Measurements from ENCODE around the gene GATA5.

DNA sequence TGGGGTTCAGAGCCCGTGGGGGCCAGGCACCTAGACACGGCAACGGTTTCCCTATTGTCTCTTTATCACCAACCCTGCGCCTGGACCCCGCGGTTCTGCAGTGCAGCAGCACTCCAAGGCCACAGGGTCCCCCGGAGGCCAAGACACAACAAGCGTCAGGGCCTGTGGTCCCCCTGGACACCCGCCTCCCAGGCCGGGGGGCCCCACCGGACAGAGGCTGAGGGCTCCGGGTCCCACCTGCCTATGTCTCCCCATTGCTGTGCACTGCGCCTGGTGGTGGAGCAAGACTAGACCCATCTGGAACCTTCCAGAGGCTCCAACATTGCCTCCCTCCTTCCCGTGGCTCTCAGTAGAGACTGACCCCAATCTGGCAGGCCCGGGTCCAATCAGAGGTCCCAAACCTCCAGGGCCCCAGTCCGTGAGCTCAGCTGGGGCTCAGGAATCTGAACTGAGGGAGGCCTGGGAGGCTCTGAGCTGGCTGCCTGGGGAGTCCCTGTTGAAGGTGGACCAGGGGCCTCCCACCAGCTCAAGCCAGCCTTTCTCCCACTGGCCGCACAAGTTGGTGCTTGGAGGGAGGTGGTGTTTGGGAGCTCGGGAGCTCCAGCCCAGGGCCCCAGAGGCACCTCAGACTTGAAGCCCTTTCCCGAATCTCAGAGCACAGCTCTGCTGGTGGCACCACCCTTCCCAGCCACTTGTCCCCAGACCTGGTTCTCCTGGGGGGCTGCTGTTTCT, 8.8 kb downstream of the GATA5 start:
- no peak for TF ChIP-seq CTCF (IDR thresholded peaks at IDR 0.05 in 2 of 3, conservative IDR thresholded peaks at IDR 0.05 in 1 of 3; ENCODE audit: control insufficient read depth in 2 of 3, extremely low read depth in 1 of 3, insufficient read depth in 1 of 3, low read depth in 3 of 3, low read length in 3 of 3)
- TF ChIP-seq LARP7 (IDR thresholded peaks at IDR 0.05) = no peak
- TF ChIP-seq, protein P1, sequence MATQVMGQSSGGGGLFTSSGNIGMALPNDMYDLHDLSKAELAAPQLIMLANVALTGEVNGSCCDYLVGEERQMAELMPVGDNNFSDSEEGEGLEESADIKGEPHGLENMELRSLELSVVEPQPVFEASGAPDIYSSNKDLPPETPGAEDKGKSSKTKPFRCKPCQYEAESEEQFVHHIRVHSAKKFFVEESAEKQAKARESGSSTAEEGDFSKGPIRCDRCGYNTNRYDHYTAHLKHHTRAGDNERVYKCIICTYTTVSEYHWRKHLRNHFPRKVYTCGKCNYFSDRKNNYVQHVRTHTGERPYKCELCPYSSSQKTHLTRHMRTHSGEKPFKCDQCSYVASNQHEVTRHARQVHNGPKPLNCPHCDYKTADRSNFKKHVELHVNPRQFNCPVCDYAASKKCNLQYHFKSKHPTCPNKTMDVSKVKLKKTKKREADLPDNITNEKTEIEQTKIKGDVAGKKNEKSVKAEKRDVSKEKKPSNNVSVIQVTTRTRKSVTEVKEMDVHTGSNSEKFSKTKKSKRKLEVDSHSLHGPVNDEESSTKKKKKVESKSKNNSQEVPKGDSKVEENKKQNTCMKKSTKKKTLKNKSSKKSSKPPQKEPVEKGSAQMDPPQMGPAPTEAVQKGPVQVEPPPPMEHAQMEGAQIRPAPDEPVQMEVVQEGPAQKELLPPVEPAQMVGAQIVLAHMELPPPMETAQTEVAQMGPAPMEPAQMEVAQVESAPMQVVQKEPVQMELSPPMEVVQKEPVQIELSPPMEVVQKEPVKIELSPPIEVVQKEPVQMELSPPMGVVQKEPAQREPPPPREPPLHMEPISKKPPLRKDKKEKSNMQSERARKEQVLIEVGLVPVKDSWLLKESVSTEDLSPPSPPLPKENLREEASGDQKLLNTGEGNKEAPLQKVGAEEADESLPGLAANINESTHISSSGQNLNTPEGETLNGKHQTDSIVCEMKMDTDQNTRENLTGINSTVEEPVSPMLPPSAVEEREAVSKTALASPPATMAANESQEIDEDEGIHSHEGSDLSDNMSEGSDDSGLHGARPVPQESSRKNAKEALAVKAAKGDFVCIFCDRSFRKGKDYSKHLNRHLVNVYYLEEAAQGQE (IDR thresholded peaks at IDR 0.05; ENCODE audit: low read depth, low read length) = no peak
- no peak for TF ChIP-seq BCLAF1 (IDR thresholded peaks at IDR 0.05)
- TF ChIP-seq NRF1 (conservative IDR thresholded peaks at IDR 0.05; ENCODE audit: low read depth, low read length) = no peak
- no peak for TF ChIP-seq ZBED1 (IDR thresholded peaks at IDR 0.05; ENCODE audit: borderline replicate concordance)
- no peak for TF ChIP-seq MAX (IDR thresholded peaks at IDR 0.05; ENCODE audit: low read depth, low read length)
- TF ChIP-seq EP300 (IDR thresholded peaks at IDR 0.05; ENCODE audit: borderline replicate concordance in 1 of 2, control insufficient read depth in 1 of 2, low read depth in 2 of 2, low read length in 2 of 2) = no peak
- no peak for TF ChIP-seq GATAD2B (conservative IDR thresholded peaks at IDR 0.05; ENCODE audit: low read depth)
- TF ChIP-seq, protein P2, sequence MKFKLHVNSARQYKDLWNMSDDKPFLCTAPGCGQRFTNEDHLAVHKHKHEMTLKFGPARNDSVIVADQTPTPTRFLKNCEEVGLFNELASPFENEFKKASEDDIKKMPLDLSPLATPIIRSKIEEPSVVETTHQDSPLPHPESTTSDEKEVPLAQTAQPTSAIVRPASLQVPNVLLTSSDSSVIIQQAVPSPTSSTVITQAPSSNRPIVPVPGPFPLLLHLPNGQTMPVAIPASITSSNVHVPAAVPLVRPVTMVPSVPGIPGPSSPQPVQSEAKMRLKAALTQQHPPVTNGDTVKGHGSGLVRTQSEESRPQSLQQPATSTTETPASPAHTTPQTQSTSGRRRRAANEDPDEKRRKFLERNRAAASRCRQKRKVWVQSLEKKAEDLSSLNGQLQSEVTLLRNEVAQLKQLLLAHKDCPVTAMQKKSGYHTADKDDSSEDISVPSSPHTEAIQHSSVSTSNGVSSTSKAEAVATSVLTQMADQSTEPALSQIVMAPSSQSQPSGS (IDR thresholded peaks at IDR 0.05; ENCODE audit: low read length) = no peak
- no peak for TF ChIP-seq JUND (IDR thresholded peaks at IDR 0.05; ENCODE audit: low read depth, low read length)
- no peak for TF ChIP-seq E4F1 (IDR thresholded peaks at IDR 0.05; ENCODE audit: borderline replicate concordance, partially characterized antibody)
- no peak for TF ChIP-seq HDAC2 (IDR thresholded peaks at IDR 0.05)
- no peak for TF ChIP-seq BHLHE40 (IDR thresholded peaks at IDR 0.05; ENCODE audit: borderline replicate concordance in 1 of 2, low read depth in 2 of 2, low read length in 1 of 2)
